Measurements from ENCODE around the gene PSMC4.

Gene PSMC4

DNA sequence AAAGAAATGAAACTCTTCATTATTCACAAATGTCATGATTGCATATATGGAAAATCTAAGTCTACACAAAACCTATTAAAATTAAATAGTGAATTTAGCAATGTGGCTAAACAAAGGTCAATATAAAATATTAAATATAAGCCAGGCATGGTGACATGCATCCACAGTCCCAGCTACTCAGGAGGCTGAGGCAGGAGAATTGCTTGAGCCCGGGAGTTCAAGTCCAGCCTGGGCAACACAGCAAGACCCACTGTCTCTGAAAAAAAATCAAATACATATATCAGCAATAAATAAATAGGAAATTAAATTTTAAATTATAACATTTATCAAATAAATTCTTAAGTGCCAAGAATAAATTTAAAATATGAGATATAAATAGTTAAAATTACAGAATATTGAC is 11.9 kb downstream of the PSMC4 start:
- TF ChIP-seq, protein P1, sequence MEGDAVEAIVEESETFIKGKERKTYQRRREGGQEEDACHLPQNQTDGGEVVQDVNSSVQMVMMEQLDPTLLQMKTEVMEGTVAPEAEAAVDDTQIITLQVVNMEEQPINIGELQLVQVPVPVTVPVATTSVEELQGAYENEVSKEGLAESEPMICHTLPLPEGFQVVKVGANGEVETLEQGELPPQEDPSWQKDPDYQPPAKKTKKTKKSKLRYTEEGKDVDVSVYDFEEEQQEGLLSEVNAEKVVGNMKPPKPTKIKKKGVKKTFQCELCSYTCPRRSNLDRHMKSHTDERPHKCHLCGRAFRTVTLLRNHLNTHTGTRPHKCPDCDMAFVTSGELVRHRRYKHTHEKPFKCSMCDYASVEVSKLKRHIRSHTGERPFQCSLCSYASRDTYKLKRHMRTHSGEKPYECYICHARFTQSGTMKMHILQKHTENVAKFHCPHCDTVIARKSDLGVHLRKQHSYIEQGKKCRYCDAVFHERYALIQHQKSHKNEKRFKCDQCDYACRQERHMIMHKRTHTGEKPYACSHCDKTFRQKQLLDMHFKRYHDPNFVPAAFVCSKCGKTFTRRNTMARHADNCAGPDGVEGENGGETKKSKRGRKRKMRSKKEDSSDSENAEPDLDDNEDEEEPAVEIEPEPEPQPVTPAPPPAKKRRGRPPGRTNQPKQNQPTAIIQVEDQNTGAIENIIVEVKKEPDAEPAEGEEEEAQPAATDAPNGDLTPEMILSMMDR (IDR thresholded peaks at IDR 0.05; ENCODE audit: control insufficient read depth, insufficient read depth, low read depth, low read length, missing control alignments), result no peak
- no peak for DNase-seq (ENCODE audit: low read depth)
- no peak overlapping the region for H3K4me3 ChIP-seq (ENCODE audit: control insufficient read depth, low read depth, low read length)

DNA sequence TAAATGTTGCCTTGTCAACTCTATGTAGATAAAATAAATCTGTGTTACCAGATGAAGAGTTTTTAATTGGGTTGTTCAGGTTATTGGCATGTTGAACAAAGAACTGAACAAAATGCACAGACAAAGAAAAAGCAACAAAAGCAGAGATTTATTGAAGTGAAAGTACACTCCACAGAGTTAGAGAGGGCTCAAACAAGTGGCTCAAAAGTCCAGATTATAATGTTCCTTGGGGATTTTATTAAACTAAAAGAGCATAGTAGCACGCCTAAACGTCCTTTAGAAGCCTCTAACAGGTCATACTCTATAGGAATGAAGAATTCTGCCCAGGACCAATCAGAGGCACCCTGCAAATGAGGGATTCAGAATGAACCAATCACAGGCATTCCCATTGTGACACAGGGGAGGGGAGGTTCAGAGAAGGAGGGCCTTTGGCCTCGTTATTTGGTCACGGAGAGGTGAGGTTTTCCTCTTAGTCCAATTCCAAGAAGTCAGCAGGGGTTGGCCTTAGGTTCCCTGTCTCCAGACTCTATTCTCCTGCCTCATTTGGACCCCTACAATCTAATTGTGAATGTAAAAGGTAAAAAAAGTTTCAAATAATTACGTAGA is 12.8 kb downstream of the PSMC4 start:
- DNase-seq (ENCODE audit: low read depth), result no peak
- H3K4me3 ChIP-seq (ENCODE audit: control insufficient read depth, low read depth, low read length), result no peak overlapping the region
- TF ChIP-seq, protein P1 (IDR thresholded peaks at IDR 0.05; ENCODE audit: control insufficient read depth, insufficient read depth, low read depth, low read length, missing control alignments), result no peak

DNA sequence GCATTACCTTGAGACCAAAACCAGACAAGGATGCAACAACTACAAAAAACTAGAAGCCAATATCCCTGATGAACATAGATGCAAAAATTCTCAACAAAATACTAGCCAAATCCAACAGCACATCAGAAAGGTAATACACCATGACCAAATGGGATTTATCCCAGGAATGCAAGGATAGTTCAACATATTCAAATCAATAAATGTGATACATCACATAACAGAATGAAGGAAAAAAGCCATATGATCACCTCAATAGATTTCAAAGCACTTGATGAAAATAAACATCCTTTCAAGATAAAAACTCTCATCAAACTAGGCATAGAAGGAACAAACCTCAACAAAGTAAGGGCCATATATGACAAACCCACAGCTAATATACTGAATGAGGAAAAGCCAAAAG is 15.7 kb downstream of the PSMC4 start:
- TF ChIP-seq, protein P1 (IDR thresholded peaks at IDR 0.05; ENCODE audit: control insufficient read depth, insufficient read depth, low read depth, low read length, missing control alignments), result no peak
- H3K4me3 ChIP-seq (ENCODE audit: control insufficient read depth, low read depth, low read length), result no peak overlapping the region
- no peak for DNase-seq (ENCODE audit: low read depth)

DNA sequence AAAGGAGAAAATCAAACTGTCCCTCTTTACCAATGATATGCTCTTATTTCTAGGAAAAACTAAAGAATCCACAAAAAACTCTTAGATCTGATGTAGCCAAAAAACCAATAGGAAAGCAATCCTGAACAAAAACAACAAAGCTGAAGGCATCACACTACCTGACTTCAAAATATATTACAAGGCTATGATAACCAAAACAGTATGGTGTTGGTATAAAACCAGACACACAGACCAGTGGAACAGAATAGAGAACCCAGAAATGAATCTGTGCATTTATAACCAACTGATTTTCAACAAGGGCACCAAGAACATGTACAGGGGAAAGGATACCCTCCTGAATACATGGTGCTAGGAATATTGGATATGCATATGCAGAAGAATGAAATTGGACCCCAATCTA is 16.2 kb downstream of the PSMC4 start:
- TF ChIP-seq, protein P1 (IDR thresholded peaks at IDR 0.05; ENCODE audit: control insufficient read depth, insufficient read depth, low read depth, low read length, missing control alignments), result no peak
- no peak for DNase-seq (ENCODE audit: low read depth)
- H3K4me3 ChIP-seq (ENCODE audit: control insufficient read depth, low read depth, low read length), result no peak overlapping the region

DNA sequence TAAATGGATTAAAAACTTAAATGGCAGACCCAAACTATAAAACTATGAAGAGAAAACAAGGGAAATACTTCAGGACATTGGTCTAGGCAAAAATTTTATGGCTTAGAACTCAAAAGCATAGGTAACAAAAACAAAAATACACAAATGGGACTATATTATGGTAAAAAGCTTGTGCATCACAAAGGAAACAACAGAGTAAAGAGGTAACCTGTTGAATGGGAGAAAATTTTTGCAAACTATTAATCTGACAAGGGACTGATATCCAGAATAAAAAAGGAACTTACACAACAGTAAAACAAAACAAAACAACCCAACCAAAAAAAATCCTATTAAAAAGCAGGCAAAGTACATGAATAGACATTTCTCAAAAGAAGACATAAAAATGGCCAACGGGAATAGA is 16.6 kb downstream of the PSMC4 start:
- TF ChIP-seq, protein P1 (IDR thresholded peaks at IDR 0.05; ENCODE audit: control insufficient read depth, insufficient read depth, low read depth, low read length, missing control alignments), result no peak
- no peak overlapping the region for H3K4me3 ChIP-seq (ENCODE audit: control insufficient read depth, low read depth, low read length)
- no peak for DNase-seq (ENCODE audit: low read depth)

DNA sequence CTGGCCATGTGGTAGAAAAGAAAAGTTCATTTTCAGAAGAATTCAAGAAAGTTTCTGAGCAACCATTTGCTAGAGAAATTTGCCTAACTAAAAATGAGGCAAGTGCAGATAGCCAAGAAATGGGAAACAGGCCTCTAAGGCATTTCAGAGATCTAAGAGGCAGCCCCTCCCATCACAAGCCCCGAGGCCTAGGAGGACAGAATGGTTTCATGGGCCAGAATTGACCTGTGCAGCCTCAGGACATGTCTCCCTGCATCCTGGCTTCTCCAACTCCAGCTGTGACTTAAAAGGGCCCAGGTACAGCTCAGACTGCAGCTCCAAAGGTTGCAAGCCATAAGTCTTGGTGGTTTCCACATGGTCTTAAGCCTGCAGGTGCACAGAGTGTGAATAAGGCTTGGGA is 22.6 kb downstream of the PSMC4 start:
- TF ChIP-seq, protein P1 (IDR thresholded peaks at IDR 0.05; ENCODE audit: control insufficient read depth, insufficient read depth, low read depth, low read length, missing control alignments), result no peak
- H3K4me3 ChIP-seq (ENCODE audit: control insufficient read depth, low read depth, low read length), result no peak overlapping the region
- DNase-seq (ENCODE audit: low read depth), result no peak

DNA sequence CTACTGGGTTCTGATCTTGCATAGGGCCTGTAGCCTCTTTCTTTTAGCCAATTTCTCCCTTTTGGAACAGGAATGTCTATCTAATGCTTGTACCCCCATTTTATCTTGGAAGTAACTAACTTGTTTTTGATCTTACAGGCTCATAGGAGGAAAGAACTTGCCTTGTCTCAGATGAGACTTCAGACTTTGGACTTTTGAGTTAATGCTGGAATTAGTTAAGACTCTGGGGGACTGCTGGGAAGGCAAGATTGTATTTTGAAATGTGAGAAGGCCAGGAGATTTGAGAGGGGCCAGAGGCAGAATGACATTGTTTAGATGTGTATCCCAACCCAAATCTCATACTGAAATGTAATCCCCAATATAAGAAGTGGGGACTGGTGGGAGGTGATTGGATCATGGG is 23.4 kb downstream of the PSMC4 start:
- DNase-seq (ENCODE audit: low read depth), result no peak
- no peak overlapping the region for H3K4me3 ChIP-seq (ENCODE audit: control insufficient read depth, low read depth, low read length)
- TF ChIP-seq, protein P1 (IDR thresholded peaks at IDR 0.05; ENCODE audit: control insufficient read depth, insufficient read depth, low read depth, low read length, missing control alignments), result no peak
